ENCODE data around the gene MYD88.

The MYD88 gene

DNA sequence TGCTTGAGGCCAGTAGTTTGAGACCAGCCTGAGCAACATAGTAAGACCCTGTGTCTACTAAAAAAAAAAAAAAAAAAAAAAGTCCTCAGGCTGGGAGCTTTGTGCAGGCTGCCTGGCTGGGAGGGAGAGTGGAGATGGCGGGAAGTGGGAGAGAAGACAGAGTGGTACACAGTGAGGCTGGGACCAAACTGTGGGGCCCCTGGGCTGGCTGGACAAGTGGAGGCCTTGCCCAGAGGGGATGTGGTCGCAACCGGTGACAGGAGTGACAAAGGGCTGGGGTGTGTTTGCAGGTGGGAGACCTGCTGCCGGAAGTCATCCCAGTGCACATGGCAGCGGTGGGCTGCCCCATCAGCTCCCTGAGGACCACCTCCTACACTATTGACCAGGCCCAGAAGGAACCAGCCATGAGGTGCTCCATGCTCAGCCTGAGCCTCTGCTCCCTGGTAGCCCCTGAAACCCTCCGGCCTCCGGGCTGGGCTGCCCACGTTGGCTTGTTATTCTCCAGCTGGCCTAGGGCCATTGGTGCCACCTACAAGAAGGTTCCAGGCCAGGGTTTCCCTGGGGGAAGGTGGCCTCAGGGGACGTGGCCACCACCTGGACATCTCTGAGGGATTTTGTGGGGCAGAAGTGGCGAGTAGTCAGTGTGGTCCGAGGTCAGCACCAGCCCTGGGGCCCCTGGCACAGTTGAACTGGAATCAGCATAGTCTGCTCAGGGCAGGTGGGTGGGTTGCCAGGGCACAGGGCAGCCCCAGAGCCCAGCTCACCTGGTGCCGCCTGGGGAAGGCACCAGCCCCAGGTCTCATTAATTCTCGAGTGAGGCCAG lies 24.2 kb upstream of the MYD88 start:
- DNase-seq = no peak

DNA sequence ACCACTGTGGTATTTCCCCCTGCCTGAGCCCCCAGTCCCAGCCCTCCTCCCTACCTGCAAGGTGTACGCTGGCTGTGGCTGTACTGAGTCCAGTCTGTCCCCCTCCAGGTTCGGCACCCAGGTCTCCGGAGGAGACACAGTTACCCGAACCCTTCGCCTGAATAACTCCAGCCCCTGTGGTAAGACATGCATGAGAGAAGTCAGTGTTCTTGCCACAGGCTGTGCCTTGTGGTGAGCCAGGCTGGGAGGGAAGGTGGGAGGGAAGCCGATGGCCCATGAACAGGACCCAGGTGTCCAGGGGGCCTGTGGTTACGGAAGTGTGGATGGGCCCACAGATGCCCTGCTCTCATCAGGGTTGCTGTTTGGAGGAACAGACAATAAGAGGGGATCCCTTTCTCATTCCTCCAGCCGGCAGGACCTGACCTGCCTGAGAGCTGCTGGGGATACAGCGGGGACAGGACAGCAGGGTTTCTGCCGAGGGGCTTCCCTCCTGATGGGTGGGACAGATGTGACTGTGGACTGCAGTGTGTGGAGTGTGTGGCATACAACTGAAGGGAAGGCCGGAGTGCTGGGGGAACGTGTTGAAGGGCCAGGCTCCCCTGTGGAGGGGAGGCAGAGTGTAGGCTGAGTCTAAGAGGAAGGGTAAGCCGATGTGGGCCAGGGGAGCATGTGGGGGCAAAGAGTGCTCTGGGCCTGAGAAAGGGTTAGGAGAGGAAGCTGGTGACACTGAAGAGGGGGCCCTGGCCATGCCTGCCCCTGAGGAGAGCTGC lies 23.4 kb upstream of the MYD88 start:
- no peak for DNase-seq

DNA sequence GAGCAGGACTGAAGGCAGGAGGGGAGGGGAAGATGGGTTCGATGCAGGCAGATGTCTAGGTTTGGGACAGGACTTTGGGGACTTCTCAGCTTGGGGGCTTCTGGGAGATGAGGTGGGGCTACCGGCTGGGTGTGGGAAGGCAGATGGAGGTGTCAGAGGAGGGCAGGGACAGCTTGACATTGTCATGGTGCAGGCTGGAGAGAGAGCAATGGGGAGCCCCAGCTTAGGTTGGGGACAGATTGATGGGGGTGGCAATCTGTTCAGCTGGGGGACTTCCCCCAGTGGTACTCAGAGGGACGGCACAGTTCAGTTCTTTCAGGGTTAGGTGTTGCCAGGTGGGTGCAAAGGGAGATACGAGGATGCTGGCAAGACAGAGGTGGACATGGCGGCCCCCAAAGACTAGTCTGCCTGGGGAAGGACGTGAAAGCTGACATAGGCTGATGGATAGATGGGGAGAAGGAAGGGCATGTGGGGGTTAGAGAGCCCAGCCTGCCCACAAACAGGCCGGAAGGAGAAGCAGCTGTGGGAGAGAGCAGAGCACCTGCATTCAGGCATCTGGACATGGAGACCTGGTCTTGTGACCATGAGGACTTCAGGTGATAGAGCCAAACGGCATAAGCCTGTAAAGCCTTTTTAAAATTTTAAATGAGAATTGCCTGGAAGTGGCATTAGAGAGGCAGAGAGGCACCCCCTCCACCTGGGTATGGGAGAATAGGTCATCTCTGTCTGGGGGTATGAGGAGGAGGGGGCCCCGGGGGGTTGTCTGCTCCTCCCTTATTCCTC lies 22.6 kb upstream of the MYD88 start:
- no peak for DNase-seq

DNA sequence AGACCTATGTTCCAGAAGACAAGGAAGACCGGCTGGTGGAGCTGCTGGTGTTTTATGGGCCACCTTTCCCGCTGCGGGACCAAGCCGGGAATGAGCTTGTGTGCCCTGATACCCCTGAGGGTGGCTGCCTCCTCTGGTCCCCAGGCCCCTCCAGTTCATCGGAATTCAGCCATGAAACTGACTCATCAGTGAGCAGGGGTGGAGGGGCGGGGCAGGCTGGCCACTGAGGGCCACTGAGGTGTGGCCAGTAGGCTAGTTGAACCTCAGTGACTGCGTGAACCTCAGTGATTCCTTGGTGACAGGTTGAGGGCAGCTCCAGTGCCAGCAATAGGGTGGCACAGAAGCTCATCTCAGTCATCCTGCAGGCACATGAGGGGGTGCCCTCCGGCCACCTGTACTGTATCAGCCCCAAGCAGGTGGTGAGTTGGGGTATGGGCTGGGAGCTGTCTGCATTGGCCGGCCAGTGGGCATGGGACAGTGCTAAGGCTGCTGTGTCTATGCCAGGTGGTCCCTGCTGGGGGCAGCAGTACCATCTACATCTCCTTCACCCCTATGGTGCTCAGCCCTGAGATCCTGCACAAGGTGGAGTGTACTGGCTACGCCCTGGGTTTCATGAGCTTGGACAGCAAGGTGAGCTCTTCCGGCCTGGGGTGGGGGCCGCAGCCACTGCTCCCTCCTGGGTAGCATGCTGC lies 21.8 kb upstream of the MYD88 start:
- no peak for DNase-seq

DNA sequence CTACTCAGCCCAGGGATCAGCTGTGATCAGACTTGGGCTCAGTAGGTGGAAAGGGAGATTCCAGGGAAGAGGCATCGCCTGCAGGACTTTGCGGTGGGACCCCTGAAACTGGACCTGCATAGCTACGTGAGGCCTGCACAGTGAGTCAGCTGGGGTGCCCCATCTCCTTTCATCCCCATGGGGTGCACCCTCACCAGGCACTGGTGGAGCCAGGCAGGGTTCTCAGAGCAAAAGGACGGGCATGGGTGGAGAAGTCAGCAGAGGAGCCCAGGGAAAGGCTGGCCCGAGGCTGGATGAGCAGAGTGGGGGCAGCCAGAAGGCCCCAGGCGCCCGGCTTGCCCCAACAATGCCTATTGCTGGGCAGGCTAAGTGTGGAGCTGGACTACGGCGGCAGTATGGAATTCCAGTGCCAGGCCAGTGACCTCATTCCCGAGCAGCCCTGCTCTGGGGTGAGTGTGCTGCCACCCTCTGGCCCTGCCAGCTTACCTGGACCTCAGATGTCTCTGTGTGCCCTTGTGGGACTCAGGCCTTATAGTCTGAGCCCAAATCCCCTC lies 21.2 kb upstream of the MYD88 start:
- no peak for DNase-seq

DNA sequence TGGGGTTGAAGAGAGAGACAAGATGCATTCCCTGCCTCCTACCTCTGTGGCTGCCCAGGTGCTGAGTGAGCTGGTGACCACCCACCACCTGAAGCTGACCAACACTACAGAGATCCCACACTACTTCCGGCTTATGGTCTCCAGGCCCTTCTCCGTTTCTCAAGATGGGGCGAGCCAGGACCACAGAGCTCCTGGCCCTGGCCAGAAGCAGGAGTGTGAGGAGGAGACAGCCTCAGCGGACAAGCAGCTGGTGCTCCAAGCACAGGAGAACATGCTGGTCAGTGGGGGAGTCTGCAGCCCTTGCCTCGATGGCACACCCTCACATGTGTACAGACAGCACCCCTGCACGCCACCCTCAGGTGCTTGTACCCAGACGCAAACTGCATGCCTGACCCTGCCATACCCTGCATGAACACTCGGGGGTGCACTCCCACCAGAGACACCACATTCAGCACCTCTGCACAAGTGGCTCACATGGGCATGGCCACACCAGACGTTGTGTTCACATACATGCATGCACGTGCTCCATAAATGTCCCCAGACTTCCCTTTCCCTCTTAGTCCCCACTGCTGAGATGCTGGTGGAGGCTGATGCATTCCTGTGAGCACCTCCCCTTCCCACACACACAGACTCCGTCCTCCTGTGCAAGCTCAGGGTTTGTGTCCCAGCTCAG lies 20.6 kb upstream of the MYD88 start:
- no peak for DNase-seq

DNA sequence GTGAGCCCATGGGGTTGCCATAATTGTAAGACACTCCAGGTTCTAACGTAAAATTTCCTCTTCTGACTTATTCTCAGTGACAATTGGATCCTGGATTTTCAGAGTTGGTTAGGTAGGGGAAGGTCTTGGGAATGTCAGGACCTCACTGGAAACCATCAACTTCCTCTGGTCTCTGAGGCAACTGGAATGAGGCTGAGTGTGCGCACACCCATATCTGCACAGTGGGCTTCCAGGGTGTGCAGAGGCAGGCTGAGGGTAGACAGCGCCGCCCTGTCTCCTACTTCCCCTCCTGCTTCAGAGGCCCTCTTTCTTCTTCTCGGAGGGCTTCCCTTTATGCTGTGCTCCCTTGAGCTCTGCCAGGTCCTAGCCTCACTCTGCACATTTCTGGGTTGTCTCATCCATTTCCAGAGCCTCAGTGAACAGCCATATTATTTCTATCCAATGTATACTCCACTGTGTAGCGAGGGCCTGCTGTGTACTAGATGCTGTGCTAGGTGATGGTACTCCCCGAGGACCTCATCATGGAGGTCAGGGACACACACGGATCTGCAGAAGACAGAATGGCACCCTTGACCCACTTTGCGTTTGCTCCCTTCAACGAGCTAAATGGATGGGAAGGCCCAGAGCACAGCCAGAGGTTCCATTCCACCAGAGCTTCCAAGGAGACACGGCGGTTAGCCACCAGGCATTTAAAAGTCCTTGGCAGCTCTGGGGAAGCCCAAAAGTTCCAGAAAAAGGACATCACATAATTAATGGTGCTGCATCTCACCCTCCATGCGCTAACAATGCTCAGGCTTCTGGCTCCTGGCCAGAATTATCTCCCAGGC lies 19.8 kb upstream of the MYD88 start:
- DNase-seq = no peak

DNA sequence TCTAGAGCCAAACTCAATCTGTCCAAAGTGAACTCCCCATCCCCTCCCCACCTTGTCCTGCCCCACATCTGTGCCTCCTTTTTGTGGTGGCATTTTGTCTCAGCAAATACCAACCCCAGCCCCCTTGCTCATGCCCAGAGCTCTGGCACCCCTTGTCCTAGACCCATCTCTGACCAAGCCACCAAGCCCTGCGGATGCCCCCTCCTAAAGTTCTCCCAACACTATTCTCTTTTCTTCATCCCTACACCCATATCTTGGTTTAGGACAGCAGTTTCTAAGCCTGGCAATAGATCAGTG lies 19.3 kb upstream of the MYD88 start:
- DNase-seq = no peak

DNA sequence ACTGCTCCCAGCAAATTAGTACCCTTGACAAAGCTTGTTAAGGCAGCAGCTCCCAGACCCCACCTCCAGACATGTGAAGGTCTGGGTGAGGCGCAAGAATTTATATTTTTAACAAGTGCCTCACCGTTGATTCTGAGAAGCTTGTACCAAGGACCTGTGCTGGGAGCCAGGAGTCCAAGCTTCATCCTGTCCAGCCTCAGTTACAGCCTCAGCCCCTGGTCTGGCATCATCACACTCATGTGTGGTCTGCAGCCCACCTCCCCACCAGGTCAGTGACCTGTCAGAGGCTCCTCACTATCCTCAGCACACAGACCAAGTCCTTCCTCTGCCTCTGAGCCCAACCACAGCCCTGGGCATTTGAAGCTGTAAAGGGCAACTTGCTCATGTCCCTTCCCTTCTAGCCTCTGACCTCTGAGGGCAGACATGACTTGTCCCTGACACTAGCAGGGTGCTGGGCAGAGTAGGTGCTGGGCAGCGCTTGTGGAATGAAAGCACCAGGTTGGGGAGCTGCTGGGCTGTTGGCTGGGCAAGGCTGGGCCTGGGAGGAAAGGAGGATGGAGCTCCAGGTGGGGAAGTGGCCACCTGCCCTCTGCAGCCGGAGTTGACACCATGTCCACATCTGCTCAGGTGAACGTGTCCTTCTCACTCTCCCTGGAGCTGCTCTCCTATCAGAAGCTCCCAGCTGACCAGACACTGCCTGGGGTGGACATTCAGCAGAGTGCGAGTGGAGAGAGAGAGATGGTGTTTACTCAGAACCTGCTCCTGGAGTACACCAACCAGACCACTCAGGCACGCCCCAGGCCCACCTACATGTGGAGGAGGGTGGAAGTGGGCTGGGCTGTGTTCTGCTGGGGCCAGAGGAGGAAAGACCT lies 18.4 kb upstream of the MYD88 start:
- no peak for DNase-seq

DNA sequence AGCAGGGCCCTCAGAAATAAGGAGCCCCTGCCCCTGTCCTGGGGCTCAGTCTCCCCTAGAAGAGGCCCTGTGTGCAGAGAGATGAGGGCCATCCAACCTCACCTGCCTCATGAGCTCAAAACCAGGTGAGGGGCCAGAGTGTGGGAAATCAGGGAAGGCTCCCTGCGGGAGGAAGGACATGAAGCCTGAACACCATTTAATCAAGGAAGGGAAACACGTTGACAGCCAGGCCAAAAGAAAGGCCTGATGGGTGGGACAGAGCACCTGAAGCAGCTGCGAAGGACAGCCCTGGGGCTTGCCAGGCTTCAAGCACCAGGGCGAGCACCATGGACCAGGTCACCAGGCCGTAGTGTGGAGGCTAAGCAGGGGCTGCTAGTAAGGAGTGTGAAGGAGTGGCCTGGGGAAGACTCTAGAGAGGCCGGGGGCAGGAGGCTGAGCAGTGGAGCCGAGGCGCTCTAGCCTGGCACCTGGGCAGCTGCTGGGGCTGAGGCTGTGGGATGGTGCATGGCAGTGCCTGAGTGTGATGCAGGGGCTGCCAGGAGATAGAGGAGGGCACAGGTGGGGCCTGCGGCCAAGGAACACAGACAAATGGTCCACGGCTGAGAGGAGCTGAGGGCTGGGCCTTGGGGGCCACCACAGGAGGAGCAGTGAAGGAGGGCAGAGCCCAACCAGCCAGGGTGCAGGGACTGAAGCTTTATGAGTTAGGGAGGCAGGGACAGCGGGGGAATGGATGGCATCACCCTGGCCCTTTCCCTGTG lies 17.6 kb upstream of the MYD88 start:
- no peak for DNase-seq

DNA sequence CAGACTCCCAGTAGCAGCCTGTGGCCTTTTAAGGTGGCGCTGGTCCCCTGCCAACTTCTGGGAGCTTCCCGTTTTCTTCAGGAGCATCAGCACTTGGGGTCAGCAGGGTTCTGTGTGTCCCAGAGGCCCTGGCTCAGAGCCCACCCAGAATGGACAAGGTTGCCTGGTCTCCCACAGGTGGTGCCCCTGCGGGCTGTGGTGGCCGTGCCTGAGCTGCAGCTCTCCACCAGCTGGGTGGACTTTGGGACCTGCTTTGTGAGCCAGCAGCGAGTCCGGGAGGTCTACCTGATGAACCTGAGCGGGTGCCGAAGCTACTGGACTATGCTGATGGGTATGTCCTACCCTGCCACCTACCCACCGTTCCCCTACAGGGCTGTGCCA lies 17.0 kb upstream of the MYD88 start:
- DNase-seq = no peak

DNA sequence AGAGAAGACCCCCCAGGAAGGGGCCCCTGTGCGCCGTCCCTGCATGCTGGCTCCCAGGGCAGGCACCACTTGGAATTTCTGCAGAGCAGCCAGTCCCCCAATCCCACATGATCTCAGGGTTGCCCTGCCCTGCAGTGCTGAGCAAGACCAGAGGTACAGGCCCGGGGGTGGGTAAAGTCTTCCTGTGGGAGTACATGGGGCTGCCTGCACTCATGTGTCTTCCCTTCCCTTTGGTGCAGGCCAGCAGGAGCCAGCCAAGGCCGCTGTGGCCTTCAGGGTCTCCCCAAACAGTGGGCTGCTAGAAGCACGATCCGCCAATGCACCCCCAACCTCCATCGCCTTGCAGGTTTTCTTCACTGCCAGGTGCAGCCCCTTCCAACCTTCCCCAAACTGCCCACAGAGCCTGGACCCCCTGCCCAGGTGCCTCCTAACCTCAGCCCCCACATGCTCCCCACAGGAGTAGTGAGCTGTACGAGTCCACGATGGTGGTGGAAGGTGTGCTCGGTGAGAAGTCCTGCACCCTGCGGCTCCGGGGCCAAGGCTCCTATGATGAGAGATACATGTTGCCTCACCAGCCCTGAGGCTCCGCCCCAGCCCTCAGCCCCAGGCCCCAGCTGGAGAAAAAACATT lies 16.5 kb upstream of the MYD88 start:
- DNase-seq = no peak

DNA sequence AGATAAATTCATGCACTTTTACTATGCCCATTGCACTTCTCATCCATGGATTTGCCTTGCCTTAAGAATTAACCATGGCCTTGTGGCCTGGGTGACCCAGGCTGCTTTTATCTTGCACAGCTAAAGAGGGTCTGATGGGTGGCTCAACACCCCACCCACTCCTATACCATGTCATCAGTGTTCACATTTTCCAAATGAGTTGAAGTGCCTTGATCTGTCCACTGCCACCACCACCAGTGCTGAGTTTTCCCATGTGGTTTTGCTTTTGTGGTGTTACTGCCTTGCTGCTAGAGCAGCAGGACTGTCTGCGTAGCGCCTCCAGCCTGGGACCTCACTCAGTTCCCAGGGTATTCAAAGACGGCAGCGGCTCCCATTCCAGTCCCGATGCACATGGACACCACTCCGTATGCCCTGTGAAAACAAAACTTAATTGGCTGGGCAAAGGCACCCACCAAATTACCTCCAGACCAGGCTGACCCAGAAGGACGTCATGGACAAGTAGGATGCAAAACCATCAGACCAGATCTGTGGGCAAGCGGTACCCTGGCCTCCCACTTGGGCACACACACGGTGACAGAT lies 15.7 kb upstream of the MYD88 start:
- DNase-seq = no peak

DNA sequence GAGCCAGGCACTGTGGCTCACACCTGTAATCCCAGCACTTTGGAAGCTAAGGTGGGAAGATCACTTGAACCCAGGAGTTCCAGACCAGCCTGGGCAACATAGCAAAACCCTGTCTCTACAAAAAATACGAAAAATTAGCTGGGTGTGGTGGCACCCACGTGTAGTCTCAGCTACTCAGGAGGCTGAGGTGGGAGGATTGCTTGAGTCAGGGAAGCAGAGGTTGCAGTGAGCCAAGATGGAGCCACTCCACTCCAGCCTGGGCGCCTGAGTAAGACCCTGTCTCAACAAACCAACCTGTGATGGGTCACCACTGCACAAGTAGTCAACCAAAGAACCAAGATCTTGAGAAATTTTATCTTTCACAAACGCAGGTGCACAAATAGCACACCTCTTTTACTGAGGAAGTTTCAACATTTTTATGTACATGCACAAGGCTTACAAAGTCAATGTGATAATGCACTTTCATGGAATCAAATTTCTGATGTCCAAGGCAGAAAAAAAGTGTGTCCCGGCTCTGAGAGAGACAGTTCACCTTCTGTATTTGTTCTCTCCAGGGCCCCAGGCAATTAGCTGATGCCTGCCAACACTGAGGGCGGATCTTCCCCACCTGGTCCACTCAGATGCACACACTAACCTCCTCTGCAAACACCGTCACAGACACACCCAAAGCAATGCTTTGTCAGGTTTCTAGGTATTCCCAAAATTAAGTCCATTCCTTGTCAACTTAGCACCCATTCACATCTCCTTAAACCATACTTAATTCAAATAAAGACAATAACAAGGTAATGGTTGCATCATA lies 13.9 kb upstream of the MYD88 start:
- DNase-seq = no peak

DNA sequence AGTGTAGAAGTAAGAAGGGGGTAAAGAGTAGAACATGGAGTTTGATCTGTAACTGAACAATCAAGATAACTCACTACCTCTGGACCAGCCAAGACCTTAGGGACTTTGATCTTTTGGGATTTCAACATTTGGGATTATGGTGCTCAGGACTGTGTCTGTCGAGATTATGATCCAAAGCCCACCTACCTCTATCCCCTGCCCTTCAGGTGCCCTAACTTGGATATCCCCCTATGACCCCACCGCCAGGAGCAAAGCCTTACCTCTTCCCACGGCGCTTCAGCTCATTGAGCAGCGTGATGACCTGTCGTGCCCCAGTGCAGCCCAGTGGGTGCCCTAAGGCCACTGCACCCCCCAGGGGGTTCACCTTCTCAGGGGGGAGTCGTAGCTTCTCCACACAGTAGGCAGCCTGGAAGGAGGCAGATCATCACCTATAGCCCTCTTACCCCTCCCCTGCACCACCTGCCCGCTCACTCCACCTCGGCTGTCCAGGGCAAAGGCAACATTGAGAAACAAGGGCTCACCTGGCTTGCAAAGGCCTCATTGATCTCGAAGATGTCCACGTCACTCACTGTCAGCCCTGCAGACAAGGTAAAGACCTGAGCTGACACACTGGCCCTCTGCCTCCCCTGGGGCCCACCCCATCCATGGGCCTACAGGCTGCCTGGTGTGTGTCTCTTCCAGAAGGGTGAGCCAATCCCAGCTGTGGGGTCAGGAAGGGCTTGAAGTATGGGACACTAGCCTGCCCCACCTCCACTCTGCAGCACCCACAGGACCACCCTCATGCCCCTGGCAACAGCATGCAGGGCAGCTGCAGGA lies 12.9 kb upstream of the MYD88 start:
- no peak for DNase-seq

DNA sequence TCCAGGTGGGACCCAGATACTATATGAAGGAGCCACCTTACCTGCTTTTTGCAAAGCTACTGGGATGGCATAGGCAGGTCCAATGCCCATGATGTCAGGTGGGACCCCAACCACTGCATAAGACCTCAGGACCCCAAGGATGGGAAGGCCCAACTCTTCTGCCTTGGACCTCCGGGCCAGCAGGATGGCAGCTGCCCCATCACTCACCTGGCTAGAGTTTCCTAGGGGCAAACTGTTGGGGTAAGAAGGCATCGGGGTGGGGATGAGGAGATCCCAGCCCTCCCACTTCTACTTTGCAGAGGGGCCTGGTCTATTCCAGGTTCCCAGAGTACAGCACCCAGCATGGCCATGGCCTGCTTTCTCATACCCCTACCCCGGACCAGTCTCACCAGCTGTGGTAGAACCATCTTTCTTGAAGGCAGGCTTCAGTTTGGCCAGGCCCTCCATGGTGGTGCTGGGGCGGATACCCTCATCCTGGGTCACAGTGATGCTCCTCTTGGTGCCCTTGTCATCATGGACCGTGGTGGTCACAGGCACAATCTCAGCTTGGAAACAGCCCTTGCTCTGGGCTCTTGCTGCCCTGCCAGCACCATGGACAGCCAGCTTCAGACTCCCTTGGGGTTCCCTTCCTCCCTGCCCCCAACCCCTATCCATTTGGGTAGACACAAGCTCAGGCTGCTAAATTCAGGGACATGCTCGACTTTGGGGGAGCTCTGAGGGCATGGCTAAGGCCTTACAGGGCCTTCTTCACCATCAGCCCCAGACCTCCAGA lies 12.2 kb upstream of the MYD88 start:
- no peak for DNase-seq

Measured in amniotic stem cell (primary cell).